ENCODE data around the gene TBC1D25.
A peak's percentile ranks its signal among the peaks of the same experiment; 100 is the strongest.

TBC1D25 gene

GRCh38 chrX:48539345-48540027 is at the start of gene TBC1D25:
Gene TBC1D25, plus strand, starts transcription at chrX:48539714. Its CDS starts 84 bp downstream, at chrX:48539798.
- DNase-seq, result peak; percentile 93

- no peak for DNase-seq
Measured at GRCh38 chrX:48489892-48490291, 49.6 kb upstream of the TBC1D25 start.

- no peak for DNase-seq
Measured at GRCh38 chrX:48490661-48491060, 48.9 kb upstream of the TBC1D25 start.

- DNase-seq, result no peak
Measured at GRCh38 chrX:48491809-48492208, 47.7 kb upstream of the TBC1D25 start.

- no peak for DNase-seq
Measured at GRCh38 chrX:48492293-48492910, 47.1 kb upstream of the TBC1D25 start.

- DNase-seq, result no peak
Measured at GRCh38 chrX:48493890-48494364, 45.6 kb upstream of the TBC1D25 start.

GRCh38 chrX:48496660-48497059 is 42.9 kb upstream of the TBC1D25 start:
- DNase-seq, result no peak

GRCh38 chrX:48497871-48498270 is 41.6 kb upstream of the TBC1D25 start:
- DNase-seq, result no peak

GRCh38 chrX:48498374-48498809 is 41.1 kb upstream of the TBC1D25 start:
- DNase-seq, result no peak

- DNase-seq, result no peak
Measured at GRCh38 chrX:48504261-48504660, 35.3 kb upstream of the TBC1D25 start.

GRCh38 chrX:48505481-48505880 is 34.0 kb upstream of the TBC1D25 start:
- no peak for DNase-seq

- no peak for DNase-seq
Measured at GRCh38 chrX:48507246-48507645, 32.3 kb upstream of the TBC1D25 start.

- DNase-seq, result peak; percentile 11
Measured at GRCh38 chrX:48508400-48509244, 30.9 kb upstream of the TBC1D25 start, which contains the start of gene PORCN. Gene PORCN, plus strand, starts transcription at chrX:48508992. Its CDS starts 829 bp downstream, at chrX:48509821.

- no peak for DNase-seq
Measured at GRCh38 chrX:48509245-48509590, 30.3 kb upstream of the TBC1D25 start.

GRCh38 chrX:48509619-48510018 is 29.9 kb upstream of the TBC1D25 start:
- no peak for DNase-seq

- DNase-seq, result no peak
Measured at GRCh38 chrX:48511560-48511959, 28.0 kb upstream of the TBC1D25 start.

GRCh38 chrX:48512371-48512935 is 27.1 kb upstream of the TBC1D25 start:
- DNase-seq, result no peak

- DNase-seq, result no peak
Measured at GRCh38 chrX:48513670-48514069, 25.8 kb upstream of the TBC1D25 start.

GRCh38 chrX:48514126-48514806 is 25.2 kb upstream of the TBC1D25 start:
- no peak for DNase-seq

GRCh38 chrX:48514868-48515460 is 24.6 kb upstream of the TBC1D25 start:
- DNase-seq, result no peak

GRCh38 chrX:48515842-48516241 is 23.7 kb upstream of the TBC1D25 start:
- DNase-seq, result no peak

GRCh38 chrX:48516285-48516684 is 23.2 kb upstream of the TBC1D25 start:
- no peak for DNase-seq
